Loucy (cell line): ENCODE data around the gene MINDY3.

Experiments used
- CTCF ChIP-seq: fragments of 200-600 bp; sonication (generic); conservative IDR thresholded peaks from 2 replicates; pipeline ENCODE4 v1.5.1; 2014; ENCODE audit warnings: mild to moderate bottlenecking, antibody characterized with exemption, low read length
- EZH2phosphoT487 ChIP-seq: fragments of 200-600 bp; IDR thresholded peaks from 2 replicates; pipeline ENCODE4 v1.6.1; 2018; ENCODE audit warnings: antibody characterized with exemption, mild to moderate bottlenecking, moderate library complexity, borderline replicate concordance

GRCh38 chr10:15860692-15861201, 440 bp upstream of the MINDY3 start:
- TF ChIP-seq CTCF (no peak), EZH2phosphoT487 (no peak)
